ENCODE results near the gene KRTAP23-1. TPM values are rescaled to one million over a fixed set of nuclear protein-coding genes. Genes with fewer than 3 reads are reported as not detected.

KRTAP23-1 gene
- total and polyA plus RNA-seq, 7 donors, result not detected

DNA sequence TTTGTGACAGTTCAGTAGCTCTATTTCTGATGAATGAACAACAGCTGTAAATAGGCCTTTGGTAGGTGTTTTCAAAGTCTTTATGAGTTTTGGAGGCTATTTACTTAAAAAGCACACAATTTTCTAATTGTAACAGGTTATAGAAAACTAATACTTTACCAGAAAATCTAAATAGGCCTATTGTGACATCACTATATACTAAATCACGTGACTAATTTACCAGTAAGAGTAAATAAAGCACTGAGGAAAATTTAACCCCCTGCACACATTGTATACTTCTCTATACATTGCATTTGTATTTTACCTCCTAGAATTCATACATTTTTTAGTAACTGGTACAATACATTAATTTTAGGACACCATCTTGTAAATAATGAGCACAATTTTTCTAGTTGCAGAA lies 43.3 kb downstream of the KRTAP23-1 start:
- TF ChIP-seq POLR2AphosphoS5 (IDR thresholded peaks at IDR 0.05) (no peak), POLR2A (IDR thresholded peaks at IDR 0.05) (no peak), EP300 (IDR thresholded peaks at IDR 0.05) (no peak), CTCF (IDR thresholded peaks at IDR 0.05) (no peak)
- 17 to 43% methylated on average over 1 of the region's 1 CpG for WGBS, 2 donors
- intact Hi-C loops (cut with DNase I), result no loop called here
- Histone ChIP-seq H3K27me3 (no peaks in the 10 kb centered on the region), H3K9me3 (peaks cover 0 to 1% (median 0%) of the 10 kb centered on the region in 4 donors), H3K27ac (no peak overlapping the region), H3K4me3 (no peak overlapping the region), H3K4me1 (no peaks in the 10 kb centered on the region), H3K36me3 (no peaks in the 10 kb centered on the region)
- DNase-seq, result no peak

Small RNA genes lying within 50 kb of the gene (small RNA-seq; reads per million reads assigned to genes)
- gene KRTAP23-1 (0 reads per million in 3 donors), gene MIR4327 (0 reads per million in 3 donors)

Other genes starting within 250 kb of the KRTAP23-1 start
- not detected for gene CLDN17, start 181.8 kb downstream of the KRTAP23-1 start, total RNA-seq
- gene CLDN17, start 181.8 kb downstream of the KRTAP23-1 start, polyA plus RNA-seq, result not detected
- under 1 TPM in 1 of 4 donors, not detected in 3; 0.71 TPM for gene CLDN8, start 132.5 kb downstream of the KRTAP23-1 start, total RNA-seq
- 10 to 100 TPM in 1 of 3 donors, 1 to 10 TPM in 2; 3.1 to 21.0 (median 6.9) TPM for gene CLDN8, start 132.5 kb downstream of the KRTAP23-1 start, polyA plus RNA-seq
- not detected for gene KRTAP24-1, start 65.7 kb downstream of the KRTAP23-1 start, total RNA-seq
- not detected for gene KRTAP24-1, start 65.7 kb downstream of the KRTAP23-1 start, polyA plus RNA-seq
- not detected for gene KRTAP25-1, start 59.1 kb downstream of the KRTAP23-1 start, total RNA-seq
- gene KRTAP25-1, start 59.1 kb downstream of the KRTAP23-1 start, polyA plus RNA-seq, result not detected
- gene KRTAP26-1, start 28.3 kb downstream of the KRTAP23-1 start, total RNA-seq, result not detected
- gene KRTAP26-1, start 28.3 kb downstream of the KRTAP23-1 start, polyA plus RNA-seq, result not detected
- not detected for gene KRTAP27-1, start 10.9 kb downstream of the KRTAP23-1 start, total RNA-seq
- gene KRTAP27-1, start 10.9 kb downstream of the KRTAP23-1 start, polyA plus RNA-seq, result not detected
- gene KRTAP13-2, start 23.7 kb upstream of the KRTAP23-1 start, total RNA-seq, result not detected
- gene KRTAP13-2, start 23.7 kb upstream of the KRTAP23-1 start, polyA plus RNA-seq, result 1 to 10 TPM; 1.8 to 6.0 (median 2.4) TPM
- not detected for gene KRTAP13-1, start 47.4 kb upstream of the KRTAP23-1 start, total RNA-seq
- not detected for gene KRTAP13-1, start 47.4 kb upstream of the KRTAP23-1 start, polyA plus RNA-seq
- gene KRTAP13-3, start 77.3 kb upstream of the KRTAP23-1 start, total RNA-seq, result not detected
- gene KRTAP13-3, start 77.3 kb upstream of the KRTAP23-1 start, polyA plus RNA-seq, result not detected
- gene KRTAP13-4, start 81.6 kb upstream of the KRTAP23-1 start, total RNA-seq, result not detected
- gene KRTAP13-4, start 81.6 kb upstream of the KRTAP23-1 start, polyA plus RNA-seq, result not detected
- gene KRTAP15-1, start 91.7 kb upstream of the KRTAP23-1 start, total RNA-seq, result not detected
- not detected for gene KRTAP15-1, start 91.7 kb upstream of the KRTAP23-1 start, polyA plus RNA-seq
- not detected for gene KRTAP19-1, start 131.8 kb upstream of the KRTAP23-1 start, total RNA-seq
- not detected for gene KRTAP19-1, start 131.8 kb upstream of the KRTAP23-1 start, polyA plus RNA-seq
- gene KRTAP19-2, start 138.8 kb upstream of the KRTAP23-1 start, total RNA-seq, result not detected
- gene KRTAP19-2, start 138.8 kb upstream of the KRTAP23-1 start, polyA plus RNA-seq, result not detected
- not detected for gene KRTAP19-3, start 143.4 kb upstream of the KRTAP23-1 start, total RNA-seq
- gene KRTAP19-3, start 143.4 kb upstream of the KRTAP23-1 start, polyA plus RNA-seq, result not detected
- gene KRTAP19-4, start 148.6 kb upstream of the KRTAP23-1 start, total RNA-seq, result not detected
- gene KRTAP19-4, start 148.6 kb upstream of the KRTAP23-1 start, polyA plus RNA-seq, result not detected
- gene KRTAP19-5, start 153.5 kb upstream of the KRTAP23-1 start, total RNA-seq, result not detected
- not detected for gene KRTAP19-5, start 153.5 kb upstream of the KRTAP23-1 start, polyA plus RNA-seq
- not detected for gene KRTAP19-6, start 193.3 kb upstream of the KRTAP23-1 start, total RNA-seq
- not detected for gene KRTAP19-6, start 193.3 kb upstream of the KRTAP23-1 start, polyA plus RNA-seq
- gene KRTAP19-7, start 212.7 kb upstream of the KRTAP23-1 start, total RNA-seq, result not detected
- not detected for gene KRTAP19-7, start 212.7 kb upstream of the KRTAP23-1 start, polyA plus RNA-seq
- gene KRTAP22-2, start 241.8 kb upstream of the KRTAP23-1 start, total RNA-seq, result not detected
- not detected for gene KRTAP22-2, start 241.8 kb upstream of the KRTAP23-1 start, polyA plus RNA-seq
- gene KRTAP6-3, start 243.8 kb upstream of the KRTAP23-1 start, total RNA-seq, result not detected
- gene KRTAP6-3, start 243.8 kb upstream of the KRTAP23-1 start, polyA plus RNA-seq, result not detected

Data from sigmoid colon (tissue), 7 donors.